Nephron (organoid): ENCODE results near the gene SLC26A5.

ENCODE experiments used
- H3K27ac Mint-ChIP-seq, 3 experiments: 2 replicates each; pipeline ENCODE4 v1.8.0; 2020; ENCODE audit warnings: mixed read lengths in 3 of 3, mild to moderate bottlenecking in 2 of 3, moderate library complexity in 1 of 3
- H3K27me3 Mint-ChIP-seq: 2 replicates; pipeline ENCODE4 v1.8.0; 2021; ENCODE audit warnings: low read depth, mild to moderate bottlenecking, moderate library complexity, mixed read lengths
- H3K36me3 Mint-ChIP-seq: 2 replicates; pipeline ENCODE4 v1.8.0; 2020; ENCODE audit warnings: low read depth, mixed read lengths
- H3K4me1 Mint-ChIP-seq: 2 replicates; pipeline ENCODE4 v1.8.0; 2020; ENCODE audit warnings: mixed read lengths
- H3K4me3 Mint-ChIP-seq, 3 experiments: 2 replicates each; pipeline ENCODE4 v1.8.0; 2020; ENCODE audit warnings: mild to moderate bottlenecking in 3 of 3, mixed read lengths in 3 of 3, moderate library complexity in 2 of 3
- H3K9me3 Mint-ChIP-seq: 2 replicates; pipeline ENCODE4 v1.8.0; 2020; ENCODE audit warnings: mixed read lengths
- CTCF ChIP-seq, 3 experiments: fragments of 200-600 bp; sonication (generic); IDR thresholded peaks; one replicate each; pipeline ENCODE4 v1.5.0; 2021; ENCODE audit warnings: antibody characterized with exemption in 3 of 3; ENCODE audit not compliant: unreplicated experiment in 3 of 3

SLC26A5 gene

GRCh38 chr7:103394566-103394965 is 51.4 kb downstream of the SLC26A5 start:
- H3K27me3 Mint-ChIP-seq = peaks cover 3% of the 10 kb centered on the region
- H3K4me1 Mint-ChIP-seq = no peaks in the 10 kb centered on the region
- TF ChIP-seq CTCF (IDR thresholded peaks at IDR 0.05; ENCODE audit: unreplicated experiment in 3 of 3) = no peak
- no peak overlapping the region for H3K27ac Mint-ChIP-seq
- H3K36me3 Mint-ChIP-seq = no peaks in the 10 kb centered on the region
- no peaks in the 10 kb centered on the region for H3K9me3 Mint-ChIP-seq
- no peak overlapping the region for H3K4me3 Mint-ChIP-seq

- Mint-ChIP-seq H3K4me3 (no peak overlapping the region), H3K27ac (no peak overlapping the region), H3K9me3 (no peaks in the 10 kb centered on the region), H3K36me3 (no peaks in the 10 kb centered on the region), H3K4me1 (no peaks in the 10 kb centered on the region), H3K27me3 (peaks cover 3% of the 10 kb centered on the region)
- no peak for TF ChIP-seq CTCF (IDR thresholded peaks at IDR 0.05; ENCODE audit: unreplicated experiment in 3 of 3)
Measured at GRCh38 chr7:103391976-103392375, 54.0 kb downstream of the SLC26A5 start.

DNA sequence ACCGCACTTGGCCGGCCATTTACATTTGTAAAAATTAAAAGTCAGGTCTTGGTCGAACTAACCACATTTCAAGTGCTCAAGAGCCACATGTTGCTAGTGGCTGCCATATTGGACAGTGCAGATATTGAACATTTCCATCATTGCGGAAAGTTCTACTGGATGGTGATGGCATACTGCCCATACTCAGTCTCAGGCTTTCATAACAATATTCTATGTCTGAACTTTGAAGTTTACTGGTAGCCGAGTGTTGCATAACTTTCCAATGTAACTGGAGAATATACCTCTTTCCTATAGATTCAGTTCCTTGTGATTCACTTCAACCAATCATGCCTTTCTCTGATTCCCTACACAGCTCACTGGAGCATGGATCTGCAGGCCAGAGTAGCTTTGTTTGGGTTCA is 54.9 kb downstream of the SLC26A5 start:
- no peak for TF ChIP-seq CTCF (IDR thresholded peaks at IDR 0.05; ENCODE audit: unreplicated experiment in 3 of 3)
- no peaks in the 10 kb centered on the region for H3K36me3 Mint-ChIP-seq
- H3K4me1 Mint-ChIP-seq = no peaks in the 10 kb centered on the region
- H3K27me3 Mint-ChIP-seq = peaks cover 3% of the 10 kb centered on the region
- H3K9me3 Mint-ChIP-seq = no peaks in the 10 kb centered on the region
- no peak overlapping the region for H3K4me3 Mint-ChIP-seq
- H3K27ac Mint-ChIP-seq = no peak overlapping the region

DNA sequence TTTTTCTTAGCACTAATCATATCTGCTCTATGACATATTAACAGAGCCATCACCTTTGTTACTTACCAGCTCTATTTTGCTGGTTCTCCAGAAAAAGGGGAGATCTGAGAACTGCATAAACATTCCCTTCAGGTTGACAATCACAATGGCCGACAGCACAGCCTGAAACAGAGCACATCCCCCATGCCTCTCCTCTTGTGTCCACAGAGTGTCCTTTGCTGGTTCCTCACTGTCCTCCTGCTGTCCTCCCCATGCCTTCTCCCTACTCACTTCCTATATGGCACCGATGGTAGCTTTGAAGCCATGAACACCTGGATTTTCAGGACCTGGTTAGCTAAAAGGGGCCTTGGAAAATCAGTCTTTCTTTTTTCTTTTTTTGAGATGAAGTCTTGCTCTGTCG is 56.7 kb downstream of the SLC26A5 start:
- Mint-ChIP-seq H3K27ac (no peak overlapping the region), H3K27me3 (peaks cover 3% of the 10 kb centered on the region), H3K4me3 (no peak overlapping the region), H3K36me3 (no peaks in the 10 kb centered on the region), H3K4me1 (no peaks in the 10 kb centered on the region), H3K9me3 (no peaks in the 10 kb centered on the region)
- TF ChIP-seq CTCF (IDR thresholded peaks at IDR 0.05; ENCODE audit: unreplicated experiment in 3 of 3) = no peak

- no peaks in the 10 kb centered on the region for H3K4me1 Mint-ChIP-seq
- no peaks in the 10 kb centered on the region for H3K9me3 Mint-ChIP-seq
- H3K27me3 Mint-ChIP-seq = peaks cover 3% of the 10 kb centered on the region
- no peak for TF ChIP-seq CTCF (IDR thresholded peaks at IDR 0.05; ENCODE audit: unreplicated experiment in 3 of 3)
- H3K27ac Mint-ChIP-seq = no peak overlapping the region
- no peak overlapping the region for H3K4me3 Mint-ChIP-seq
- no peaks in the 10 kb centered on the region for H3K36me3 Mint-ChIP-seq
Measured at GRCh38 chr7:103388469-103389140, 57.4 kb downstream of the SLC26A5 start.

- Mint-ChIP-seq H3K36me3 (no peaks in the 10 kb centered on the region), H3K4me3 (no peak overlapping the region), H3K4me1 (no peaks in the 10 kb centered on the region), H3K27me3 (no peaks in the 10 kb centered on the region), H3K9me3 (no peaks in the 10 kb centered on the region), H3K27ac (no peak overlapping the region)
- no peak for TF ChIP-seq CTCF (IDR thresholded peaks at IDR 0.05; ENCODE audit: unreplicated experiment in 3 of 3)
Measured at GRCh38 chr7:103387242-103387641, 58.8 kb downstream of the SLC26A5 start.
